Tibial nerve (tissue), 4 donors: Measurements from ENCODE around the gene MRPL21. TPM values are rescaled to one million over a fixed set of nuclear protein-coding genes. Genes with fewer than 3 reads are reported as not detected.

Source experiments
- DNase-seq, 2 donors: peaks; one replicate each; pipeline ENCODE4 v3.0.0-alpha.2; 2019; ENCODE audit warnings: low spot score in 2 of 2
- H3K27ac ChIP-seq, 4 donors: fragments of 200-600 bp; sonication (generic) in 3 of 4; one replicate each; pipeline ENCODE4 v1.5.1; 2017 to 2019; ENCODE audit warnings: mild to moderate bottlenecking in 1 of 4
- H3K27me3 ChIP-seq, 2 donors: fragments of 200-600 bp; sonication (generic) in 1 of 2; one replicate each; pipeline versions ENCODE4 v1.5.1 to v1.6.0; 2017 to 2019
- H3K36me3 ChIP-seq, 3 donors: fragments of 200-600 bp; sonication (generic); one replicate each; pipeline ENCODE4 v1.5.1; 2018 to 2019
- H3K4me1 ChIP-seq, 4 donors: fragments of 200-600 bp; sonication (generic) in 3 of 4; one replicate each; pipeline ENCODE4 v1.5.1; 2017 to 2019
- H3K4me3 ChIP-seq, 4 donors: fragments of 200-600 bp; sonication (generic) in 3 of 4; one replicate each; pipeline ENCODE4 v1.5.1; 2017 to 2019; ENCODE audit warnings: mild to moderate bottlenecking in 1 of 4, moderate library complexity in 1 of 4
- H3K9me3 ChIP-seq, 4 donors: fragments of 200-600 bp; sonication (generic) in 3 of 4; one replicate each; pipeline ENCODE4 v1.5.1; 2017 to 2019
- EP300 ChIP-seq, 2 donors: sonication (generic); formaldehyde crosslinking; IDR thresholded peaks; one replicate each; pipeline ENCODE4 v1.6.1; 2017; ENCODE audit warnings: antibody characterized with exemption in 2 of 2, mild to moderate bottlenecking in 1 of 2
- POLR2A ChIP-seq, 2 donors: fragments of 450-650 bp; IDR thresholded peaks; one replicate each; pipeline ENCODE4 v1.6.1; 2017; ENCODE audit warnings: antibody characterized with exemption in 2 of 2, mild to moderate bottlenecking in 2 of 2, moderate library complexity in 2 of 2
- WGBS, 2 donors: methylation state at CpG; one replicate each; pipeline ENCODE4 v1.1.5; 2018; 5-methylcytosine and 5-hydroxymethylcytosine counted together
- total RNA-seq, 4 donors: library from RNA; depleted of rRNA; stranded (reverse); fragments of >200 nt; gene quantifications; one replicate each; pipeline ENCODE4 v1.1.0, GENCODE V29; 2016
- TF ChIP-seq, protein P1 (sequence below), 5 experiments: fragments of 200-600 bp in 3 of 5; fragments of 450-650 bp in 2 of 5; sonication (generic) in 3 of 5; IDR thresholded peaks; one replicate each; pipeline ENCODE4 v1.5.1; 2016 to 2019; ENCODE audit warnings: antibody characterized with exemption in 5 of 5, mild to moderate bottlenecking in 3 of 5, moderate library complexity in 2 of 5

The MRPL21 gene
- total RNA-seq, 4 donors from 2014 or later, result 35.9 to 78.0 (median 49.8) TPM

DNA sequence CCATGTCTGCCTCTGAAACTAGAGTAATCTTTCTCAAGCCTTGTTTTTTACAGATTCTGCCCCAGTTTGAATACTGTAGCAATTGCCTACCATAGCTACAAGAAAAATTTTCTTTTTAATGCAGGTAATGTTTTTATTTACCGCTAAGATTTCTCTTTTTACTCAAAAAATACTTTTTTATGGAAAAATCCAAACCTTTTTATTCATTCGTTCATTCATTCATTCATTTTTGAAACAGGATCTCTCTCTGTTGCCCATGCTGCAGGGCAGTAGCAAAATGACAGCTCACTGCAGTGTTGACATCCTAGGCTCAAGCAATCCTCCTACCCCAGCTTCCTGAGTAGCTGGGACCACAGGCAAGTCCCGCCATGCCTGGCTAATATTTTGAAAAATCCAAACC, 59.3 kb downstream of the MRPL21 start:
- no peak for TF ChIP-seq POLR2A (IDR thresholded peaks at IDR 0.05)
- no peak for TF ChIP-seq EP300 (IDR thresholded peaks at IDR 0.05)
- TF ChIP-seq, protein P1, sequence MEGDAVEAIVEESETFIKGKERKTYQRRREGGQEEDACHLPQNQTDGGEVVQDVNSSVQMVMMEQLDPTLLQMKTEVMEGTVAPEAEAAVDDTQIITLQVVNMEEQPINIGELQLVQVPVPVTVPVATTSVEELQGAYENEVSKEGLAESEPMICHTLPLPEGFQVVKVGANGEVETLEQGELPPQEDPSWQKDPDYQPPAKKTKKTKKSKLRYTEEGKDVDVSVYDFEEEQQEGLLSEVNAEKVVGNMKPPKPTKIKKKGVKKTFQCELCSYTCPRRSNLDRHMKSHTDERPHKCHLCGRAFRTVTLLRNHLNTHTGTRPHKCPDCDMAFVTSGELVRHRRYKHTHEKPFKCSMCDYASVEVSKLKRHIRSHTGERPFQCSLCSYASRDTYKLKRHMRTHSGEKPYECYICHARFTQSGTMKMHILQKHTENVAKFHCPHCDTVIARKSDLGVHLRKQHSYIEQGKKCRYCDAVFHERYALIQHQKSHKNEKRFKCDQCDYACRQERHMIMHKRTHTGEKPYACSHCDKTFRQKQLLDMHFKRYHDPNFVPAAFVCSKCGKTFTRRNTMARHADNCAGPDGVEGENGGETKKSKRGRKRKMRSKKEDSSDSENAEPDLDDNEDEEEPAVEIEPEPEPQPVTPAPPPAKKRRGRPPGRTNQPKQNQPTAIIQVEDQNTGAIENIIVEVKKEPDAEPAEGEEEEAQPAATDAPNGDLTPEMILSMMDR (IDR thresholded peaks at IDR 0.05), result no peak
- no peak overlapping the region for H3K27ac ChIP-seq
- no peak for DNase-seq
- WGBS, 2 donors, result 82 to 86% methylated on average over 3 of the region's 3 CpGs
- peak overlapping the region in 1 of 4 donors; percentile 76 for H3K4me3 ChIP-seq
- H3K27me3 ChIP-seq, result no peaks in the 10 kb centered on the region
- peaks cover 0 to 49% (median 19%) of the 10 kb centered on the region in 4 donors for H3K4me1 ChIP-seq
- no peaks in the 10 kb centered on the region for H3K9me3 ChIP-seq
- H3K36me3 ChIP-seq, result no peaks in the 10 kb centered on the region

DNA sequence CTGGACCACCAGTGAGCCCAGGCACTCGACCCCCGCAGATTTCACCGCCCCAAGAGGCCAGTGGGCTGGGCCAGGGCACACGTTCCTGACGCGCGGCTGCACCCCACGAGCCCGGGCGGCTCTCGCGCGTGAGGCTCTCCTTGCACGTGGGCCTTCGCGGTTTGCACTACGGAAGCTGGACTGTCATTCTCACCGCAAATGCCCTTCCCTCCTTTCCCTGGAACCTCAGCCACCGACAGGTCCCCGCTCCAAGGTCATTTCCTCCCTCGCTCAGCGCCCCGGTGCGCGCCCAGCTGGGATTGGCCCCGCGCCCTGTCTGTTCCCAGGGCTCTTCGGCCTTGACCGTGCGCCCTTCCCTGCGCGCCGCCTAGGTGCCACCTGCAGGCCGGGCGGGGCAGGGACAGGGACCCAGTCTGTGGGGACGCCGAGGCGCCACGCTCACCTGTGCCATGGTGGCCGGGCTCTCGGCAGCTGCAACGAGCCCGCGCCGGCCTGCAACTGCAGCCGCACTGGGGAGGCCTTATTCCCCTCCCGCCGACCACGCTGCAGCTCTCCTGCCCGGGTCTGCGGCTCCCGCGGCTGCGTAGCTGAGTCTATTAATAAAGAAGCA, 59.8 kb downstream of the MRPL21 start:
- no peak for TF ChIP-seq EP300 (IDR thresholded peaks at IDR 0.05)
- TF ChIP-seq, protein P1 (IDR thresholded peaks at IDR 0.05), result peak; percentile 21 to 56 (median 41)
- DNase-seq, result no peak
- Histone ChIP-seq H3K27me3 (no peaks in the 10 kb centered on the region), H3K9me3 (no peaks in the 10 kb centered on the region), H3K36me3 (no peaks in the 10 kb centered on the region), H3K4me3 (peak overlapping the region; percentile 1 to 84 (median 48)), H3K27ac (peak overlapping the region in 2 of 4 donors; percentile 9 to 89), H3K4me1 (peaks cover 0 to 50% (median 21%) of the 10 kb centered on the region in 4 donors)
- 27 to 29% methylated on average over 39 to 52 of the region's 54 CpGs for WGBS, 2 donors

DNA sequence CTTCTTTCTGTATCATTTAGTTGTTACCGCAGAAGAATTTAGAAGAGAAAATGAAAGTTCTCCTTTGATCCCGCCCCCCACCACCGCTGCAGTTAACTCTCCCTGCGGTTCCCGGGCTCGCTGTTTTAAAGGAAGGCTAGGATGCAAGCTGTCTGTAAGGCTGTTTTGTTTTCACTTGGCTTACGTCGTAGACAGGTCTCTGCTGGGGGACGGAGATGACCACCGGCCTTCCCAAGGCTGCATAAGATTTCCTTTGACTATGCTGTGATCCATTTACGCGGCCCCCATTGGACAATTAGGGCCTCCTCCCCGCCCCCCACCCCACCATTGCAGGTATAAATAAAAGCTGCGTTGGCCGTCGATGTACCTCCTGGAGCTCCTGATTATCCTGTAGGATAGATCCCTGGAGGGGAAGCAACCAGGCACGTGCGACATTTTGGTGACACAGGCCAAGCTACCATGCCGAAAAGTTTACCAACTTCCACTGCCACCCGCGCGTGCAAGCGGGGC, 60.5 kb downstream of the MRPL21 start:
- WGBS, 2 donors, result 6 to 12% methylated on average over 23 of the region's 23 CpGs
- no peaks in the 10 kb centered on the region for H3K36me3 ChIP-seq
- H3K9me3 ChIP-seq, result no peaks in the 10 kb centered on the region
- peaks cover 0 to 57% (median 28%) of the 10 kb centered on the region in 4 donors for H3K4me1 ChIP-seq
- H3K4me3 ChIP-seq, result peak overlapping the region; percentile 11 to 84 (median 48)
- peak overlapping the region in 3 of 4 donors; percentile 10 to 95 (median 89) for H3K27ac ChIP-seq
- DNase-seq, result no peak
- TF ChIP-seq EP300 (IDR thresholded peaks at IDR 0.05), result no peak
- TF ChIP-seq, protein P1 (IDR thresholded peaks at IDR 0.05), result no peak
- TF ChIP-seq POLR2A (IDR thresholded peaks at IDR 0.05), result no peak
- no peaks in the 10 kb centered on the region for H3K27me3 ChIP-seq

DNA sequence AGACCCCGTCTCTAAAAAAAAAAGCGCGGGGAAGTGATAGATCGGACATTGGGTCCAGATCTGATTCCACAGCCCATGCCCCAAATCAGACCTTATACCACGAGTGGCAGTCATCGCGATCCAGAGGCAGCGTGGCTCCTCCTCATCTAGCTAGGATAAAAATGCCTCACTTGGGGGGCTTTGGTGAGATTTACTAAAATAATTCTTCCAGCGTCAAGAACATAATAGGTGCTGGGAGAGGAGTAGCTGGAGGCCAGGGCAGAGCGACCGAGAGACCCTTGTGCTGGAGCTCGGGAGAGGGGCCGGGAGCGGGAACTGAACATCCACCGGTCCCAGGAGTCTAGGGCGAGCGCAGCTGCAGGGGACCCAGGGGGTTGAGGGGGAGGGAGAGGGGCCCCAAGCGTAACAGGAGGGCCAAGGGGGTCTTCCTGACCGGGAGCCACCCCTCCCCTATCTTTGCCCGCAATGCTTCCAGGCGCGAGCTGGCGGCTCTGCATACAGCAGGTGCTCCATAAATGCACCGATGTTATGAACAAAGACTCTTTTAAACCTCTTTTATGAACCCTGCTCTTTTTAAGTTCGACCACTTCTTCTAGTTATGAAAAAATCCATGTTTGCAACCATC, 61.1 kb downstream of the MRPL21 start:
- no peaks in the 10 kb centered on the region for H3K9me3 ChIP-seq
- H3K27me3 ChIP-seq, result no peaks in the 10 kb centered on the region
- H3K27ac ChIP-seq, result peak overlapping the region in 3 of 4 donors; percentile 89 to 98 (median 95)
- peak overlapping the region; percentile 20 to 84 (median 74) for H3K4me3 ChIP-seq
- WGBS, 2 donors, result 27 to 30% methylated on average over 25 of the region's 25 CpGs
- DNase-seq, result no peak
- no peak for TF ChIP-seq EP300 (IDR thresholded peaks at IDR 0.05)
- TF ChIP-seq, protein P1 (IDR thresholded peaks at IDR 0.05), result no peak
- TF ChIP-seq POLR2A (IDR thresholded peaks at IDR 0.05), result no peak
- no peaks in the 10 kb centered on the region for H3K36me3 ChIP-seq
- peaks cover 0 to 62% (median 34%) of the 10 kb centered on the region in 4 donors for H3K4me1 ChIP-seq
